ENCODE data around the gene MED23. TPM values are rescaled to one million over a fixed set of nuclear protein-coding genes. Genes with fewer than 3 reads are reported as not detected.

The MED23 gene
- total RNA-seq, 1 donor from 2014 or later, result 26.3 TPM

- H3K9me3 ChIP-seq, result no peaks in the 10 kb centered on the region
- H3K4me3 ChIP-seq, result no peak overlapping the region
- no peak for DNase-seq (ENCODE audit: extremely low spot score in 2 of 2)
- H3K4me1 ChIP-seq, result no peaks in the 10 kb centered on the region
- TF ChIP-seq CTCF (IDR thresholded peaks at IDR 0.05) (no peak), POLR2A (IDR thresholded peaks at IDR 0.05) (no peak), POLR2AphosphoS5 (IDR thresholded peaks at IDR 0.05; ENCODE audit: insufficient read depth in 1 of 2, low read depth in 1 of 2) (no peak)
- intact Hi-C loops (cut with DNase I), result no loop called here
- no peaks in the 10 kb centered on the region for H3K27me3 ChIP-seq
- H3K27ac ChIP-seq, result no peak overlapping the region
- H3K36me3 ChIP-seq, result no peaks in the 10 kb centered on the region
Observed at GRCh38 chr6:131561925-131562707, 65.9 kb downstream of the MED23 start.

GRCh38 chr6:131558922-131559321 lies 69.1 kb downstream of the MED23 start:
- no peak overlapping the region for H3K4me3 ChIP-seq
- intact Hi-C loops (cut with DNase I), result no loop called here
- no peaks in the 10 kb centered on the region for H3K9me3 ChIP-seq
- DNase-seq (ENCODE audit: extremely low spot score in 2 of 2), result no peak
- no peak for TF ChIP-seq POLR2AphosphoS5 (IDR thresholded peaks at IDR 0.05; ENCODE audit: insufficient read depth in 1 of 2, low read depth in 1 of 2)
- no peak for TF ChIP-seq POLR2A (IDR thresholded peaks at IDR 0.05)
- no peaks in the 10 kb centered on the region for H3K4me1 ChIP-seq
- H3K27me3 ChIP-seq, result no peaks in the 10 kb centered on the region
- H3K27ac ChIP-seq, result no peak overlapping the region
- no peaks in the 10 kb centered on the region for H3K36me3 ChIP-seq

- Histone ChIP-seq H3K27ac (no peak overlapping the region), H3K9me3 (no peaks in the 10 kb centered on the region), H3K4me1 (no peaks in the 10 kb centered on the region), H3K27me3 (no peaks in the 10 kb centered on the region), H3K36me3 (no peaks in the 10 kb centered on the region), H3K4me3 (no peak overlapping the region)
- no peak for DNase-seq (ENCODE audit: extremely low spot score in 2 of 2)
- no peak for TF ChIP-seq CTCF (IDR thresholded peaks at IDR 0.05)
- intact Hi-C loops (cut with DNase I), result no loop called here
Observed at GRCh38 chr6:131555992-131556391, 72.0 kb downstream of the MED23 start.

GRCh38 chr6:131552572-131552971 lies 75.5 kb downstream of the MED23 start:
- Histone ChIP-seq H3K36me3 (no peaks in the 10 kb centered on the region), H3K4me1 (no peaks in the 10 kb centered on the region), H3K27me3 (no peaks in the 10 kb centered on the region), H3K9me3 (no peaks in the 10 kb centered on the region), H3K4me3 (no peak overlapping the region), H3K27ac (no peak overlapping the region)
- no peak for DNase-seq (ENCODE audit: extremely low spot score in 2 of 2)
- intact Hi-C loops (cut with DNase I), result no loop called here
- TF ChIP-seq POLR2AphosphoS5 (IDR thresholded peaks at IDR 0.05; ENCODE audit: insufficient read depth in 1 of 2, low read depth in 1 of 2) (no peak), POLR2A (IDR thresholded peaks at IDR 0.05) (no peak), CTCF (IDR thresholded peaks at IDR 0.05) (no peak)

GRCh38 chr6:131551902-131552301 lies 76.1 kb downstream of the MED23 start:
- Histone ChIP-seq H3K36me3 (no peaks in the 10 kb centered on the region), H3K9me3 (no peaks in the 10 kb centered on the region), H3K27ac (no peak overlapping the region), H3K4me3 (no peak overlapping the region), H3K27me3 (no peaks in the 10 kb centered on the region), H3K4me1 (no peaks in the 10 kb centered on the region)
- no peak for DNase-seq (ENCODE audit: extremely low spot score in 2 of 2)
- no peak for TF ChIP-seq CTCF (IDR thresholded peaks at IDR 0.05)
- no peak for TF ChIP-seq POLR2A (IDR thresholded peaks at IDR 0.05)
- no peak for TF ChIP-seq POLR2AphosphoS5 (IDR thresholded peaks at IDR 0.05; ENCODE audit: insufficient read depth in 1 of 2, low read depth in 1 of 2)
- intact Hi-C loops (cut with DNase I), result no loop called here
